ENCODE measurements around the gene CD38. TPM values are rescaled to one million over a fixed set of nuclear protein-coding genes. Genes with fewer than 3 reads are reported as not detected.

The CD38 gene
- total RNA-seq, 1 experiment from 2014 or later: 0.07 TPM

- H2AK5ac ChIP-seq (ENCODE audit: insufficient read length, low read length): no peak overlapping the region
- H3K27me3 ChIP-seq (ENCODE audit: insufficient read depth, low read length): no peaks in the 10 kb centered on the region
- H3K23me2 ChIP-seq (ENCODE audit: insufficient read length, low read depth, low read length, poor library complexity, severe bottlenecking): no peaks in the 10 kb centered on the region
- TF ChIP-seq, protein P1, sequence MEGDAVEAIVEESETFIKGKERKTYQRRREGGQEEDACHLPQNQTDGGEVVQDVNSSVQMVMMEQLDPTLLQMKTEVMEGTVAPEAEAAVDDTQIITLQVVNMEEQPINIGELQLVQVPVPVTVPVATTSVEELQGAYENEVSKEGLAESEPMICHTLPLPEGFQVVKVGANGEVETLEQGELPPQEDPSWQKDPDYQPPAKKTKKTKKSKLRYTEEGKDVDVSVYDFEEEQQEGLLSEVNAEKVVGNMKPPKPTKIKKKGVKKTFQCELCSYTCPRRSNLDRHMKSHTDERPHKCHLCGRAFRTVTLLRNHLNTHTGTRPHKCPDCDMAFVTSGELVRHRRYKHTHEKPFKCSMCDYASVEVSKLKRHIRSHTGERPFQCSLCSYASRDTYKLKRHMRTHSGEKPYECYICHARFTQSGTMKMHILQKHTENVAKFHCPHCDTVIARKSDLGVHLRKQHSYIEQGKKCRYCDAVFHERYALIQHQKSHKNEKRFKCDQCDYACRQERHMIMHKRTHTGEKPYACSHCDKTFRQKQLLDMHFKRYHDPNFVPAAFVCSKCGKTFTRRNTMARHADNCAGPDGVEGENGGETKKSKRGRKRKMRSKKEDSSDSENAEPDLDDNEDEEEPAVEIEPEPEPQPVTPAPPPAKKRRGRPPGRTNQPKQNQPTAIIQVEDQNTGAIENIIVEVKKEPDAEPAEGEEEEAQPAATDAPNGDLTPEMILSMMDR (conservative IDR thresholded peaks at IDR 0.05): peak; percentile 48
- H3K18ac ChIP-seq (ENCODE audit: insufficient read length, low read depth, low read length): no peak overlapping the region
- no peak overlapping the region for H3T11ph ChIP-seq (ENCODE audit: low read length)
- H3K14ac ChIP-seq (ENCODE audit: insufficient read depth, low read length): no peak overlapping the region
- H2BK12ac ChIP-seq (ENCODE audit: insufficient read length, low read depth, low read length): no peak overlapping the region
- H2BK120ac ChIP-seq (ENCODE audit: low read depth, low read length, poor library complexity, severe bottlenecking): no peak overlapping the region
- Mint-ChIP-seq H3K27me3 (ENCODE audit: low read depth) (no peaks in the 10 kb centered on the region; the same call in 1 of the 2 replicates), H3K9me3 (peaks cover 0 to 3% of the 10 kb centered on the region in 2 experiments; a peak in 2 of 5 replicates), H3K27ac (no peak overlapping the region), H3K4me1 (peaks cover 3 to 6% of the 10 kb centered on the region in 2 experiments; a peak in 2 of 4 replicates), H3K36me3 (ENCODE audit: insufficient read depth in 1 of 3, low read depth in 3 of 3) (no peaks in the 10 kb centered on the region), H3K4me3 (no peak overlapping the region)
- no peak overlapping the region for H3K4me2 ChIP-seq (ENCODE audit: insufficient read depth, insufficient read length, low read length)
- no peak overlapping the region for H3K23ac ChIP-seq (ENCODE audit: insufficient read length, low read depth, low read length)
- H3K27ac ChIP-seq (ENCODE audit: insufficient read length, low read depth, low read length): no peak overlapping the region
- no peak overlapping the region for H3K4ac ChIP-seq (ENCODE audit: low read depth, low read length)
- no peak overlapping the region for H4K91ac ChIP-seq (ENCODE audit: insufficient read length, low read depth, low read length)
- peak; percentile 39 for DNase-seq
- H2BK20ac ChIP-seq (ENCODE audit: low read depth, low read length, poor library complexity, severe bottlenecking): no peak overlapping the region
- H4K8ac ChIP-seq (replicated peaks; ENCODE audit: insufficient read length, low read depth, low read length): no peak overlapping the region
- no peaks in the 10 kb centered on the region for H3K79me1 ChIP-seq (ENCODE audit: insufficient read depth, low read depth, low read length, poor library complexity, severe bottlenecking)
- no peak overlapping the region for H3K56ac ChIP-seq (ENCODE audit: insufficient read length, low read depth, low read length)
- no peak overlapping the region for H3K9ac ChIP-seq (ENCODE audit: extremely low read depth, insufficient read length, low read length)
- H3K4me1 ChIP-seq (ENCODE audit: insufficient read depth, low read length): no peaks in the 10 kb centered on the region
- H2AFZ ChIP-seq (ENCODE audit: low read length): no peak overlapping the region
- no peak overlapping the region for H2BK15ac ChIP-seq (ENCODE audit: low read depth, low read length)
- WGBS (ENCODE audit: extremely low coverage, insufficient read length, low lambda C conversion rate): no CpG with 5 or more reads among the region's 6 CpGs
- no peak overlapping the region for H4K5ac ChIP-seq (ENCODE audit: insufficient read length, low read depth, low read length)
- H4K20me1 ChIP-seq (ENCODE audit: control insufficient read depth, insufficient read depth, insufficient read length): no peaks in the 10 kb centered on the region
- H2BK5ac ChIP-seq (ENCODE audit: insufficient read length, low read length): no peak overlapping the region
- H3K79me2 ChIP-seq (ENCODE audit: insufficient read depth, low read length): no peaks in the 10 kb centered on the region
- no peaks in the 10 kb centered on the region for H3K9me3 ChIP-seq (ENCODE audit: control insufficient read depth, low read depth, low read length)
Observed at GRCh38 chr4:15749001-15749400, 29.1 kb upstream of the CD38 start.

Data from H9 (cell line).